Activated T-cell treated with anti-CD3 and anti-CD28 coated beads, Interleukin-2, amount 50 U/mL, for 48 hours (primary cell): ENCODE results near the gene ARF5.
"Not testable (repeated sequence)": the region's sequence is repeated elsewhere in the genome, so short reads cannot be mapped to it uniquely, and the experiment has no call there.

Experiments used
- DNase-seq, 2 experiments: peaks; one replicate each; pipeline ENCODE4 v3.0.0-alpha.2; 2020

The ARF5 gene

GRCh38 chr7:127588019-127588696, at the start of gene ARF5:
Gene ARF5 (plus strand): TSS chr7:127588411. CDS start chr7:127588499, 88 bp downstream.
- peak; percentile 91 to 95 for DNase-seq

GRCh38 chr7:127539116-127539515, 49.1 kb upstream of the ARF5 start:
- no peak for DNase-seq

GRCh38 chr7:127540461-127540860, 47.8 kb upstream of the ARF5 start:
- not testable (repeated sequence) for DNase-seq

- no peak for DNase-seq
Observed at GRCh38 chr7:127541548-127541947, 46.7 kb upstream of the ARF5 start.

GRCh38 chr7:127546313-127546712, 41.9 kb upstream of the ARF5 start:
- no peak for DNase-seq

GRCh38 chr7:127550247-127550646, 38.0 kb upstream of the ARF5 start:
- no peak for DNase-seq

- DNase-seq, result no peak
Observed at GRCh38 chr7:127551941-127552340, 36.3 kb upstream of the ARF5 start.

GRCh38 chr7:127556404-127556803, 31.8 kb upstream of the ARF5 start:
- no peak for DNase-seq

- no peak for DNase-seq
Observed at GRCh38 chr7:127557803-127558202, 30.4 kb upstream of the ARF5 start.

GRCh38 chr7:127566242-127566641, 22.0 kb upstream of the ARF5 start:
- DNase-seq, result no peak

- DNase-seq, result not testable (repeated sequence)
Observed at GRCh38 chr7:127568034-127568433, 20.2 kb upstream of the ARF5 start.

- no peak for DNase-seq
Observed at GRCh38 chr7:127571741-127572505, 16.3 kb upstream of the ARF5 start.

- no peak for DNase-seq
Observed at GRCh38 chr7:127578036-127578684, 10.1 kb upstream of the ARF5 start.

GRCh38 chr7:127578711-127579275, 9.4 kb upstream of the ARF5 start:
- no peak for DNase-seq

- no peak for DNase-seq
Observed at GRCh38 chr7:127580612-127581011, 7.6 kb upstream of the ARF5 start.

- no peak for DNase-seq
Observed at GRCh38 chr7:127581716-127582115, 6.5 kb upstream of the ARF5 start.

GRCh38 chr7:127582361-127582760, 5.8 kb upstream of the ARF5 start:
- DNase-seq, result no peak

GRCh38 chr7:127584648-127585043, 3.6 kb upstream of the ARF5 start:
- no peak for DNase-seq

GRCh38 chr7:127585044-127585953, 2.9 kb upstream of the ARF5 start, which contains the start of gene GCC1:
Gene GCC1 (minus strand): TSS chr7:127585596. CDS start chr7:127585182, 414 bp downstream.
- peak; percentile 98 to 99 for DNase-seq

- DNase-seq, result no peak
Observed at GRCh38 chr7:127586346-127586745, 1.9 kb upstream of the ARF5 start.

GRCh38 chr7:127587663-127588018, 570 bp upstream of the ARF5 start:
- DNase-seq, result no peak
